ENCODE results near the gene SLC15A5.

DNA sequence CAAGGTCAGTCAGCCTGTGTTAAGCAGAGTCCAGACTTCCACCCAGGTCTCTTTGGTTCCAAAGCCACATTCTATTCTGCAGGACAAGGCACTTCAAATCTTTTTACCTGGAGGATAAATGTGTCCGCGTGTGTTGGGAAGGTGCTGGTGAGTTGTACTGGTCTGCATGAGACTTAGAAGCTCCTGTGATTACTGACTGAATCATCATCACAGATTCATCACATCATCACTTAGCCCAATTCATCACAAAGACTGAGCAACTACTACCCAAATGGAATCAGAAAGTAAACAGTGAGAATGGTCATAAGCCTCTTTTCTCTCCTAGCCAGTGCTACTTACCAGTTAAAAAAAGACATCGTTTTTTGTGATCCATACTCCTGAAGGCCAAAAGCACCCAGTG, 5.3 kb downstream of the SLC15A5 start:
- TF ChIP-seq, protein P1, sequence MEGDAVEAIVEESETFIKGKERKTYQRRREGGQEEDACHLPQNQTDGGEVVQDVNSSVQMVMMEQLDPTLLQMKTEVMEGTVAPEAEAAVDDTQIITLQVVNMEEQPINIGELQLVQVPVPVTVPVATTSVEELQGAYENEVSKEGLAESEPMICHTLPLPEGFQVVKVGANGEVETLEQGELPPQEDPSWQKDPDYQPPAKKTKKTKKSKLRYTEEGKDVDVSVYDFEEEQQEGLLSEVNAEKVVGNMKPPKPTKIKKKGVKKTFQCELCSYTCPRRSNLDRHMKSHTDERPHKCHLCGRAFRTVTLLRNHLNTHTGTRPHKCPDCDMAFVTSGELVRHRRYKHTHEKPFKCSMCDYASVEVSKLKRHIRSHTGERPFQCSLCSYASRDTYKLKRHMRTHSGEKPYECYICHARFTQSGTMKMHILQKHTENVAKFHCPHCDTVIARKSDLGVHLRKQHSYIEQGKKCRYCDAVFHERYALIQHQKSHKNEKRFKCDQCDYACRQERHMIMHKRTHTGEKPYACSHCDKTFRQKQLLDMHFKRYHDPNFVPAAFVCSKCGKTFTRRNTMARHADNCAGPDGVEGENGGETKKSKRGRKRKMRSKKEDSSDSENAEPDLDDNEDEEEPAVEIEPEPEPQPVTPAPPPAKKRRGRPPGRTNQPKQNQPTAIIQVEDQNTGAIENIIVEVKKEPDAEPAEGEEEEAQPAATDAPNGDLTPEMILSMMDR (IDR thresholded peaks at IDR 0.05) = no peak
- TF ChIP-seq POLR2A (IDR thresholded peaks at IDR 0.05; ENCODE audit: low read depth) (no peak), EP300 (IDR thresholded peaks at IDR 0.05) (no peak), POLR2AphosphoS5 (IDR thresholded peaks at IDR 0.05) (no peak)
